ENCODE data around the gene NRCAM.

NRCAM gene

DNA sequence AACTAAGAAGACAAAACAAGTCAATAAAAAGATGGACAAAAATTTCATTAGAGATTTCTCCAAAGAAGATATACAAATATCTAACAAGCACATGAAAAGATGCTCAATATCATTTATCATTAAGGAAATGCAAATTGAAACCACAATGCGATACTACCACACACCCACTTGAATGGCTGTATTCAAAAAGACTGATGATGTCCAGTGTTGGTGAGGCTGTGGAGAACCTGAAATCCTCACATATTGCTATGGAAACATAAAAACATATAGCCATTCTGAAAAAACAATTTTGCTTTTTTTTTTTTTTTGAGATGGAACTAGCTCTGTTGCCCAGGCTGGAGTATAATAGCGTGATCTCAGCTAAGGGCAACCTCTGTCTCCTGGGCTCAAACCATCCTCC, 202.0 kb downstream of the NRCAM start:
- TF ChIP-seq PAX5 (IDR thresholded peaks at IDR 0.05; ENCODE audit: insufficient read depth, low read length, severe bottlenecking): no peak
- TF ChIP-seq TAF1 (IDR thresholded peaks at IDR 0.05; ENCODE audit: low read depth, low read length): no peak
- TF ChIP-seq POU2F2 (IDR thresholded peaks at IDR 0.05; ENCODE audit: low read depth, low read length): no peak
- no peak for TF ChIP-seq SPI1 (IDR thresholded peaks at IDR 0.05; ENCODE audit: low read depth, low read length)
- no peak for TF ChIP-seq POLR2AphosphoS5 (IDR thresholded peaks at IDR 0.05; ENCODE audit: low read depth, low read length)
- TF ChIP-seq POLR2A (IDR thresholded peaks at IDR 0.05; ENCODE audit: low read depth, low read length): no peak
- FAIRE-seq (no peak), DNase-seq (ENCODE audit: insufficient read length, low spot score) (no peak)

DNA sequence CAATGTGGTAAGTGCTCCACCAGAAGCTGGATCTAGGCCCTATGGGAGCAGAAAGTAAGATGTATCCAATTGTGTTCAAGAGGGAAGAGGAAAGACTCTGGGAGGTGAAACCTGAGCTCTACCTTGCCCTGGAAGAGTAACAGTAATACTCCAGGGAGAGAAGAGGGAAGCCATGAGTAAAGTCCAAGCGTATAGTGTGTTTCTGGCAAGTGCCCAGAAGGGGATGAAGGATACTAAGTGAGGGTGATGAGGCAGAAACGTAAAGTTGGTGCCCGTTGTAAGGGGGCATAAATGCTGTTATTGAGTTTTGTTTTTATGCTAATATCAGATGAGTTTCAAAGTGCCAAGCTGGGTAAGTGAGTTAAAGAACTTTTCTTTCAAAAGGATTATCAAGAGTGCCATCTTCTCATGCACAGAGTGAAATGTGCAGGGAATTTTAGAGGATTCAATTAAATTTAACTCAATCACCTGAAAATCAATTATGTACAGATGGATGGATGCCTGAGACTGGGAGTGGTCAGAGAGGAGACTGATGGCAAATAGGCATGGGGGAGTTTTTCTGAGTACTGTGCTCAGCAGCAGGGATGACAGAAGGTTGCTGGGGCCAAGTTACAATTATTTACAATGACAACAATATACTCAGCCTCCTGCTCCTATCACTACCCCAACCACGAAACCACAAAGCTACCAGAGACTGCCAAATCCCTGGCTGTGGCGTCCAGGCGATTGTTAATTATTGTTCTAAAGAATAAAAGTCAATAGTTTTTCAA, 202.8 kb downstream of the NRCAM start:
- TF ChIP-seq SPI1 (IDR thresholded peaks at IDR 0.05; ENCODE audit: low read depth, low read length) (no peak), POLR2AphosphoS5 (IDR thresholded peaks at IDR 0.05; ENCODE audit: low read depth, low read length) (no peak), TAF1 (IDR thresholded peaks at IDR 0.05; ENCODE audit: low read depth, low read length) (no peak), POLR2A (IDR thresholded peaks at IDR 0.05; ENCODE audit: low read depth, low read length) (no peak), PAX5 (IDR thresholded peaks at IDR 0.05; ENCODE audit: insufficient read depth, low read length, severe bottlenecking) (no peak), POU2F2 (IDR thresholded peaks at IDR 0.05; ENCODE audit: low read depth, low read length) (no peak)
- DNase-seq (ENCODE audit: insufficient read length, low spot score) (no peak), FAIRE-seq (no peak)

GRCh38 chr7:108252177-108252576, 204.1 kb downstream of the NRCAM start:
- no peak for DNase-seq (ENCODE audit: insufficient read length, low spot score)
- no peak for FAIRE-seq
- no peak for TF ChIP-seq POU2F2 (IDR thresholded peaks at IDR 0.05; ENCODE audit: low read depth, low read length)
- no peak for TF ChIP-seq PAX5 (IDR thresholded peaks at IDR 0.05; ENCODE audit: insufficient read depth, low read length, severe bottlenecking)
- TF ChIP-seq TAF1 (IDR thresholded peaks at IDR 0.05; ENCODE audit: low read depth, low read length): no peak
- TF ChIP-seq POLR2A (IDR thresholded peaks at IDR 0.05; ENCODE audit: low read depth, low read length): no peak
- no peak for TF ChIP-seq SPI1 (IDR thresholded peaks at IDR 0.05; ENCODE audit: low read depth, low read length)
- TF ChIP-seq POLR2AphosphoS5 (IDR thresholded peaks at IDR 0.05; ENCODE audit: low read depth, low read length): no peak

GRCh38 chr7:108251700-108252099, 204.5 kb downstream of the NRCAM start:
- DNase-seq (ENCODE audit: insufficient read length, low spot score): no peak
- TF ChIP-seq POLR2A (IDR thresholded peaks at IDR 0.05; ENCODE audit: low read depth, low read length) (no peak), SPI1 (IDR thresholded peaks at IDR 0.05; ENCODE audit: low read depth, low read length) (no peak), TAF1 (IDR thresholded peaks at IDR 0.05; ENCODE audit: low read depth, low read length) (no peak), PAX5 (IDR thresholded peaks at IDR 0.05; ENCODE audit: insufficient read depth, low read length, severe bottlenecking) (no peak), POU2F2 (IDR thresholded peaks at IDR 0.05; ENCODE audit: low read depth, low read length) (no peak)

GRCh38 chr7:108249453-108249852, 206.8 kb downstream of the NRCAM start:
- TF ChIP-seq POLR2AphosphoS5 (IDR thresholded peaks at IDR 0.05; ENCODE audit: low read depth, low read length): no peak
- TF ChIP-seq SPI1 (IDR thresholded peaks at IDR 0.05; ENCODE audit: low read depth, low read length): no peak
- no peak for TF ChIP-seq TAF1 (IDR thresholded peaks at IDR 0.05; ENCODE audit: low read depth, low read length)
- no peak for TF ChIP-seq POLR2A (IDR thresholded peaks at IDR 0.05; ENCODE audit: low read depth, low read length)
- TF ChIP-seq POU2F2 (IDR thresholded peaks at IDR 0.05; ENCODE audit: low read depth, low read length): no peak
- no peak for TF ChIP-seq PAX5 (IDR thresholded peaks at IDR 0.05; ENCODE audit: insufficient read depth, low read length, severe bottlenecking)
- DNase-seq (ENCODE audit: insufficient read length, low spot score) (no peak), FAIRE-seq (no peak)

More at GRCh38 chr7:108251700-108252099, 204.5 kb downstream of the NRCAM start:
- no peak for FAIRE-seq

DNA sequence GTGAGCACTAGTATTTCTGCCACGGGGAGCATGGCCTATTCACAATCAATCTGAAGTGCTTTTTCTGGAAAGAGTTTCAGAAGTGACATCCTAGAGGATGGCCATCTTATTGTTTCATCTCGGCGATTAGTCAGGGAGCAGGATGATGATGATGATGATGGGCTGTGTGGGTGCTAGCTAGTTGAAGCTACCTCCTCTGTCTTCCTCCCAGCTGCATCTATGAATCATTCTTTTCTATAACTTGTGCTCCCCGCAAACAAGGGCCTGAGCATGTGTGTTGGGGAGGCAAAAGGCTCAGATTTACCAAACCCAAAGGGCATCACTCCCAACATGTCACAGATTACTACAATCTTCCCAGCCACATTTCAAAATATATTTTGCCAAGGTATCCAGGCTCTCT, 207.4 kb downstream of the NRCAM start:
- no peak for FAIRE-seq
- TF ChIP-seq TAF1 (IDR thresholded peaks at IDR 0.05; ENCODE audit: low read depth, low read length) (no peak), POLR2A (IDR thresholded peaks at IDR 0.05; ENCODE audit: low read depth, low read length) (no peak), SPI1 (IDR thresholded peaks at IDR 0.05; ENCODE audit: low read depth, low read length) (no peak), PAX5 (IDR thresholded peaks at IDR 0.05; ENCODE audit: insufficient read depth, low read length, severe bottlenecking) (no peak), POLR2AphosphoS5 (IDR thresholded peaks at IDR 0.05; ENCODE audit: low read depth, low read length) (no peak), POU2F2 (IDR thresholded peaks at IDR 0.05; ENCODE audit: low read depth, low read length) (no peak)
- DNase-seq (ENCODE audit: insufficient read length, low spot score): no peak

GRCh38 chr7:108248418-108248817, 207.8 kb downstream of the NRCAM start:
- TF ChIP-seq POLR2A (IDR thresholded peaks at IDR 0.05; ENCODE audit: low read depth, low read length) (no peak), POU2F2 (IDR thresholded peaks at IDR 0.05; ENCODE audit: low read depth, low read length) (no peak), TAF1 (IDR thresholded peaks at IDR 0.05; ENCODE audit: low read depth, low read length) (no peak), SPI1 (IDR thresholded peaks at IDR 0.05; ENCODE audit: low read depth, low read length) (no peak), PAX5 (IDR thresholded peaks at IDR 0.05; ENCODE audit: insufficient read depth, low read length, severe bottlenecking) (no peak), POLR2AphosphoS5 (IDR thresholded peaks at IDR 0.05; ENCODE audit: low read depth, low read length) (no peak)
- DNase-seq (ENCODE audit: insufficient read length, low spot score) (no peak), FAIRE-seq (no peak)

- DNase-seq (ENCODE audit: insufficient read length, low spot score) (no peak), FAIRE-seq (no peak)
- TF ChIP-seq PAX5 (IDR thresholded peaks at IDR 0.05; ENCODE audit: insufficient read depth, low read length, severe bottlenecking): no peak
- TF ChIP-seq TAF1 (IDR thresholded peaks at IDR 0.05; ENCODE audit: low read depth, low read length): no peak
- no peak for TF ChIP-seq POLR2A (IDR thresholded peaks at IDR 0.05; ENCODE audit: low read depth, low read length)
- no peak for TF ChIP-seq POLR2AphosphoS5 (IDR thresholded peaks at IDR 0.05; ENCODE audit: low read depth, low read length)
- no peak for TF ChIP-seq SPI1 (IDR thresholded peaks at IDR 0.05; ENCODE audit: low read depth, low read length)
- no peak for TF ChIP-seq POU2F2 (IDR thresholded peaks at IDR 0.05; ENCODE audit: low read depth, low read length)
Observed at GRCh38 chr7:108247614-108248013, 208.6 kb downstream of the NRCAM start.

DNA sequence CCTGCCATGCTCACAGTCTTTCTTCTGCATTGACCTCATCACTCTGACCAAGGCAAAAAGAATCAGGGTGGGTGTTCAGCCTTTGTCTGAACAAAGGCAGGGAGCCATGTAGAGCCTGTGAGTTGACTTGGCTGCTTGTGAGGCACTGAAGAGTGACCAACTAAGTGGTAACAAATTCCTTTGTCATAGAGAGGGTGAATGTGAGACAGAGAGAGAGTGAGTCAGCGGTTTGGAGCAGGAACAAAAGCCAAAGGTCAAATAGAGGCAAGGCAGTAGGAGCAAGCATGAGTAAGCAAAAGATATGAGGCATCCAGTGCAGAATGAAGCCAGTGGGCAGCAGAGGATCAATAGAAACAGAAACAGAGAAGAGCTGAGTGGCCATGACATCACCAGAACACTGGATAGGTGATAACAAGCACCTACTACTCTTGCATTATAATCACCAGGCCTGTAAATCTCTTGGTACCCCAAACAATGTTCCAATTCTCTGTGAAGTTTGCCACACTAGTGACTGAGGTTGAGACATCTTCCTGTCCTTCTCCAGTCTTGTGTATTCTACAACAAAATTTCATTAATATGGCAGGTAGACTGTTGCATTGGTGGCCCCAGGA, 209.9 kb downstream of the NRCAM start:
- no peak for DNase-seq (ENCODE audit: insufficient read length, low spot score)
- peak; percentile 55 for FAIRE-seq
- TF ChIP-seq POLR2AphosphoS5 (IDR thresholded peaks at IDR 0.05; ENCODE audit: low read depth, low read length): no peak
- no peak for TF ChIP-seq PAX5 (IDR thresholded peaks at IDR 0.05; ENCODE audit: insufficient read depth, low read length, severe bottlenecking)
- TF ChIP-seq POU2F2 (IDR thresholded peaks at IDR 0.05; ENCODE audit: low read depth, low read length): no peak
- TF ChIP-seq POLR2A (IDR thresholded peaks at IDR 0.05; ENCODE audit: low read depth, low read length): no peak
- no peak for TF ChIP-seq SPI1 (IDR thresholded peaks at IDR 0.05; ENCODE audit: low read depth, low read length)
- TF ChIP-seq TAF1 (IDR thresholded peaks at IDR 0.05; ENCODE audit: low read depth, low read length): no peak

Data from GM12891 (cell line).